ENCODE data around the gene MRRF.

DNA sequence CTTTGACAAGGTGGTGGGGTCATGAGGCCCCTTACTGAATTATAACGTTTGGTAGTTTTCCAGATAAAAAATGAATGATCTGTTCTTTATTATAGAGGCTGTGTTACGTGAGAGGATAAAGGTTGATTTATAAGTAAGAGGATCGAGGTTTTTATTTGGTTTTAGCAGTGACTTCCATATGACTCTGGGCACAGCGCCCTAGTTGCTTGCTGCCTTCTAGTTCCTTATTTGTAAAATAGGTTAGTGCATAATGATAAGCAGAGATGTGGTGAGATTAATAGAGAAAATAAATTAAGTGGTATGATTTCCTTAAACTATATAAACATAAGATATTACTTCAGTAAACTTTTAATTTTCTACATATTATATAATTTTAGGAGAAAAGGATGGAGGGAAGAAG lies 29.8 kb downstream of the MRRF start:
- TF ChIP-seq EZH2 (IDR thresholded peaks at IDR 0.05) (no peak), POLR2AphosphoS5 (IDR thresholded peaks at IDR 0.05; ENCODE audit: borderline replicate concordance, low read depth, low read length) (no peak)
